OCI-LY7 (cell line): Measurements from ENCODE around the gene COL1A2.

ENCODE experiments used
- EZH2phosphoT487 ChIP-seq: fragments of 200-600 bp; sonication (generic); IDR thresholded peaks from 2 replicates; pipeline ENCODE4 v1.6.1; 2018; ENCODE audit warnings: low read depth, borderline replicate concordance, mild to moderate bottlenecking, mixed run types, antibody characterized with exemption, low read length, moderate library complexity, mixed read lengths
- TF ChIP-seq, protein P1 (sequence below): fragments of 200-600 bp; sonication (generic); conservative IDR thresholded peaks from 2 replicates; pipeline ENCODE4 v1.5.1; 2014; ENCODE audit warnings: mild to moderate bottlenecking, antibody characterized with exemption, low read length, moderate library complexity, mixed read lengths

DNA sequence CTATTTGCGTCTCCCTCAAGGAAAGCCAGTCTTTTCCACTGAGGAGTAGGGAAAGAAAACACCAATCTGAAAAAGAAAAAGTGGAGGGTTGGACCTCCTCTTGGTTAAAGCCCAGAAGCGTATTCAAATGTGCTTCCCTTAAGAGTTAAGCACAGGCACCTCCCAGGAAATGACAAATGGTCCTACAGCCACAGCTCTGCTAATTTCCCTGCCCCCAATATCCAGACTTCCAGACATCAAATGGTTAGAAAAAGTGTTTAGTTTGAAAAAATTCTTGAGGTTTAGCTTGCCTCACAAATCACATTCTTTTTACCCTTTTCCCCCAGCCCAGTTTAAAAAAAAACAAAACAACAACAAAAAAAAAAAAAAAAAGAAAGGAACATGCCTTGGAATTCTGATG is 19.0 kb upstream of the COL1A2 start:
- TF ChIP-seq, protein P1, sequence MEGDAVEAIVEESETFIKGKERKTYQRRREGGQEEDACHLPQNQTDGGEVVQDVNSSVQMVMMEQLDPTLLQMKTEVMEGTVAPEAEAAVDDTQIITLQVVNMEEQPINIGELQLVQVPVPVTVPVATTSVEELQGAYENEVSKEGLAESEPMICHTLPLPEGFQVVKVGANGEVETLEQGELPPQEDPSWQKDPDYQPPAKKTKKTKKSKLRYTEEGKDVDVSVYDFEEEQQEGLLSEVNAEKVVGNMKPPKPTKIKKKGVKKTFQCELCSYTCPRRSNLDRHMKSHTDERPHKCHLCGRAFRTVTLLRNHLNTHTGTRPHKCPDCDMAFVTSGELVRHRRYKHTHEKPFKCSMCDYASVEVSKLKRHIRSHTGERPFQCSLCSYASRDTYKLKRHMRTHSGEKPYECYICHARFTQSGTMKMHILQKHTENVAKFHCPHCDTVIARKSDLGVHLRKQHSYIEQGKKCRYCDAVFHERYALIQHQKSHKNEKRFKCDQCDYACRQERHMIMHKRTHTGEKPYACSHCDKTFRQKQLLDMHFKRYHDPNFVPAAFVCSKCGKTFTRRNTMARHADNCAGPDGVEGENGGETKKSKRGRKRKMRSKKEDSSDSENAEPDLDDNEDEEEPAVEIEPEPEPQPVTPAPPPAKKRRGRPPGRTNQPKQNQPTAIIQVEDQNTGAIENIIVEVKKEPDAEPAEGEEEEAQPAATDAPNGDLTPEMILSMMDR = no peak
- TF ChIP-seq EZH2phosphoT487 = no peak
